GM21447 (cell line): Measurements from ENCODE around the gene L3MBTL4.

Experiments
- ATAC-seq: cut with Tn5 transposase; IDR thresholded peaks from one replicate; pipeline ENCODE4 v1.9.1; 2021; ENCODE audit not compliant: unreplicated experiment

Gene L3MBTL4

DNA sequence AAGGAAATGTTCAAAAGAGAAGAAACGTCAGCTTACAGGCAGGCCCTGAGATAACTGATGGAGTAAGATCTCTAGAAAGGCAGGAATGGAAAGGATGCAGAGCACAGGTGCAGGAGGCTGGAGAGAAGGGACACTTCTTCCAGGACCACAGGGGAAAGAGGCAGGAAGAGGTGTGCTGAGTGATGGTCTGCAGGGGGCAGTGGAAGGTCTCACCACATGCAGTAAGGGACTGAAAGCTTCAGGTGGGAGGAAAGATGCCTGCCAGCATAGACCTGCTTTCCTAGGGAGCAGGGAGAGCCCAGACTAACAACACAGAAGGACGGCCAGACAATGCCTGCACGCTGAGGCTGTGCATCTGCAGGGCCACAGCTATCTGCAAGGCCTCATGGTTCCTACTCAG is 156.8 kb downstream of the L3MBTL4 start:
- ATAC-seq: no peak

DNA sequence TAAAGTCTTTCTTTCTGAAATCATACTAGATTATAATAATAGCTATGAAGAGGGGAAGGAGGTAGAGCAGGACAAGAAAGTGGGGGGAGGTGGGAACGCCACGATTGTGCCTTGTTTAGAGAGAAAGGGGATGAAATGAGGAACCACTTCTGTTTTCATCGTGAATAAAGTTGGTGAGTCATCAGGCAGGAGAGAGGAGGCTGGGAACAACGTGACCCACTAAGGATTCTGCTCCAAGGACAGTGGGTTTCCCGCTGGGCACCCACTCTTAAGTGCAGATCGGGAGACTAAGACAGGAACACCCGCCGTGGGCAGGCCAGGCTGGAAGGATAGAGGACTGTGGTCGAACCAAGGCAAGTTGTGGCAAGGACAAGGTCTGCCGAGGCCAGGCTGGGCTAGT is 158.2 kb downstream of the L3MBTL4 start:
- no peak for ATAC-seq

DNA sequence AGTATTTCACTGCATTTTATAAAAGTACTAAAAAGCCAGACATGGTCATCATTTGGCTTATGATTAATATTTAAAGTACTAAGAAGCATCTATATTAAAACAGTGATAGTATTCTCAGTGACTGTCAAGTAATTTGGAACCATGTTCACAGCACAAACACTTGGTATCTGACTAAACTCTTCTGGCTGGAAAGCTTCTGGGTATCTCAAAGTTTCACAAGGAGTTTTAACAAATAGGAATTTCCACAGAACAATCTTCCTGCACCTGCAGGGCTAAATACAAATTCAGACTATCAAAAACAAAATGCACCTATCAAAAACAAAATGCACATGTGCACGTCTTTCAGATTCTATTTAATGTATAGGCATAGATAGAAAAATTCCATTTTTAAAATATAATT is 158.8 kb downstream of the L3MBTL4 start:
- no peak for ATAC-seq

- ATAC-seq: no peak
These were observed 159.5 kb downstream of the L3MBTL4 start for GRCh38 chr18:6255116-6255705.

- no peak for ATAC-seq
These were observed 160.3 kb downstream of the L3MBTL4 start for GRCh38 chr18:6254456-6254855.

DNA sequence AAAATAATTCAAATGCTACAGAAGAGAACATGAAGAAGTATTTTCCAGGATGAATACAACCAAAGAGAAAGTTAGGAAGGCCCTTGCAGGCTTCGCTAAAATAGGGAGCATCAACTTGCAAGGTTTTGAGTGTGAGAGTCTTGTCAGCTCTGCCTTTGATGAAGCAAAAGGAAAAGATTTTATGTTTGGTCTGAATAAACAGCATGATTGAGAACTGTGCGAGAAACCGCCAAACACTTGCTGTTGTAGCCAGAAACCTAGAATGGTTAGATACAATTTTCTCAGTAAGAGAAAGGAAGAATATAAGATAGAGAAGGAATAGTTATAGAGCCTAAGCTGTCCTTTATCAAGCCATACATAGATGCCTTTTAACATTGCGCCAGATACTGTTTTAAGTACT is 163.6 kb downstream of the L3MBTL4 start:
- ATAC-seq: no peak

DNA sequence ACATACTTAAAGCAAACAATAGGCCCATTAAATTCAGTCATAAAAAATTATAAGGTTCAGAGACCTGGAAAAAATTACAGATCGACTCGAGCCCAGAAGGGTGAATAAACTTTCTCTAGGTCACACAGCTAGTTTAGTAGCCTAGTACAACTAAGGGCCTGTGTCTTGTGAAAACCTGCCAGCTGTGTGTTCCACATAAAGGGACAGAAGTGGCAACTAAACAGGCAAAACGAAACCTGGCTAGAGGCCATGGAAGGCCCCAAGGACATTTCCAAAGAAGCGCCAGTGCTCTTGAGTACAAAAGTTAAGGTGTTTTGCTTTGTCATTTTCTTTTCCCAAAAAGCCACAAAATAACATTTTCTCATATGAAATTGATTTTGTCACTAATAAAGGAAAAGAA is 164.9 kb downstream of the L3MBTL4 start:
- no peak for ATAC-seq

- peak; percentile 93 for ATAC-seq
These were observed 165.5 kb downstream of the L3MBTL4 start for GRCh38 chr18:6249170-6249569.

DNA sequence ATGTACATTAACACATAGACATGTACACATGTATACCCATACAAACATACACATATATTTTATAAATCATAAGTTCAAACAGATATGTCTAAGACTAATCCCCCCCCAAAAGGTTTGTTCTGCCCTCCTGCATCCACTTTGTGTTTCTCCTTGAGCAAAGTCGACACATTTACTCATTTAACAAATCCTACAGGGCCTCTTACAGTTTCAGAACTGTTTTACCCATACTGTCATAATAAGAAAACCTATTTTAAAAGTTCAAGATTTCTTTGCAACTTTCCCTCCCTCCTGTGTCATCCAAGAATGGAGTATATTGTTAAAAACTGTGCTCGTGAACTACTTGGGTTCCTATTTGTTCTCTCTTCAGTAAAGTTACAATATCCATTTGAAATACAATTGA is 166.7 kb downstream of the L3MBTL4 start:
- no peak for ATAC-seq

- ATAC-seq: no peak
These were observed 172.7 kb downstream of the L3MBTL4 start for GRCh38 chr18:6242004-6242403.

DNA sequence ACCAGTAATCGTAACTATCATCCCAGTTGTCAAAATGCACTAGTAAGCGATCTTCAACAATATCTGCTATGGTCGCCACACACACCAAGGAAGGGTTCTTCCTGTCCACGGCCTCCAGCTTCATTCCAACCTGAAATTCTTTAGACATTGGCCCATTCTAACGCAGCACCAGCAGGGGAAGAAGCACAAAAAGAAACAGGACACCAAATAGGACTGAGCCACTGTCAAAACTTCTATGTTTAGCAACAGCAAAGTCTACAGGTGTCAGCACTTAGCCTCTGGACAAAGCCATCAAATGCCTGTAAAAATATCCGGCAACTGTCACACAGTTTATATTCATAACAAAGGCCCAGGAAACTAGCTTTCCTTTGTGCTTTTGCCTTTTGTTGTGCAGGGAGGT is 175.0 kb downstream of the L3MBTL4 start:
- no peak for ATAC-seq

- no peak for ATAC-seq
These were observed 178.5 kb downstream of the L3MBTL4 start for GRCh38 chr18:6236258-6236657.

GRCh38 chr18:6222271-6222670 is 192.4 kb downstream of the L3MBTL4 start:
- no peak for ATAC-seq

DNA sequence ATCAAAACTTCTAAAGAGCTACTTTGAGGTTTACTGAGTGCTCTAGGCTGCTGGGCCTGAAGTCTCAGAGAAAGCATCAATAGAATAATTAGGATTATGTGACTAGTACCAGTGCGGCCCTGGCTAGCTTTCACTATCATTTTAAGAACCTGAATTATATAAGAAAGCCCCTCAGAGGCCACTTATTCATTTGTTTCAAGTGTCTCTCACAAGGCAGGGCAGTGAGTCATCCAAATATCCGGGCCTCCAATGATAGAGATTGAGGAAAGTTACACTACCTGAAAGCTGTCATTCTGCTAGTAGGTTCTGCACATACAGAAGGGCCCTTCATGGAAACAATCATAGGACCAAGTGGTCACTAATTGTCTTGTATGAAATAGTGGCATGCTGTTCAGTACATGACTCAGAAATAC is 193.1 kb downstream of the L3MBTL4 start:
- peak; percentile 69 for ATAC-seq

- no peak for ATAC-seq
These were observed 194.6 kb downstream of the L3MBTL4 start for GRCh38 chr18:6220129-6220528.

- no peak for ATAC-seq
These were observed 195.5 kb downstream of the L3MBTL4 start for GRCh38 chr18:6219116-6219717.

DNA sequence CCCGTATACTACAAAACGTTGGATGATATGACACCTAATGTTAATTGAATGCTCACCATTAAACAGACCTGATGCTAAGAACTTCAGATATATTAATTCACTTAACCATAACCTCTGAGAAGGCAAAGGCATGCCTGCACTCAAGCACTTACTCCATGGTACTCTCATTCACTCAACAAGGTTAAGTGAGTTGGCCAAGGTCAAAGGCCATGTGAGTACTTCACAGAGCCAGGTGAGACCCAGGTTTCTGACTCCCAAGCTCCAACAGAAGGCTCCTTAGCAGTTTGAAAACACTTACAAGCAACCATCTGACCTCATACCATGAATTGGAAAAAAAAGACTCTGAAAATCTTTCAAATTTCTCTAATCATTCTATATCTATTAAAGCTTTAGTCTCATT is 198.8 kb downstream of the L3MBTL4 start:
- no peak for ATAC-seq

- ATAC-seq: no peak
These were observed 203.6 kb downstream of the L3MBTL4 start for GRCh38 chr18:6211174-6211504.

- no peak for ATAC-seq
These were observed 204.2 kb downstream of the L3MBTL4 start for GRCh38 chr18:6210349-6211173.

GRCh38 chr18:6207941-6208340 is 206.8 kb downstream of the L3MBTL4 start:
- no peak for ATAC-seq

DNA sequence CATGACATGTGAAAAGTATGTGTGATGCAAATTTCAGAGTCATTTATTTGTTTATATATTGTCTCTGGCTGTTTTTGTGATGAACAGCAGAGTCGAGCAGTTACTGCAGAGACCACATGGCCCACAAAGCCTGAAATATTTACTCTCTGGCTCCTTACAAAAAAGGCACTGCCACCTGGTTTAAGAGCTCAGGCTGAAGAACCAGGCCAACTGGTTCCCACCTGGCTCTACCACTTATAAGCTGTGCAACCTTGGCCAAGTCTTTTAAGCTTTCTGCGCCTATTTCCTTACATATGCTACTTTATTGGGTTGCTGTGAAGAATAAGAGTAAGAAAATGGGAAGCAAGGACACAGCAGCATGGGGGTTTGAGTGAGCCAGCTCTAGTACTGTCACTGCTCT is 207.6 kb downstream of the L3MBTL4 start:
- no peak for ATAC-seq

DNA sequence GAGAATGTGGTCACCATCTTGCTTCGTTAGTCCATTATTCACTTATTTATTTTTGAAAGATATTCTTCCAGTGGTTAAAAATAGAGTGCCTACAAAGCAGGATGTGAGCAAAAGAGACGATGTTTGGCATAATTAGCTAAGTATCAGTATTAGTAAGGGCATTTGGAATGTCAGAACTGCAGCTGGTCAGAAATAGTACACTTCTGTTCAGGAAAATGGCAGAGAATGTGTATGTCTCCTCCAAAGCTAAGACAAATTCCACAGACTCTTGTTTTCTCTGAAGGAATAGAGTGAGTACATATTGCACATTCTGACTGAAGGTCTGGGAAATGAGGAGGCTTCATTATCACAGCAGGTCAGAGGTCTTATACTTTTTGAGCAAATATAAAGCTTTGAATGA is 209.0 kb downstream of the L3MBTL4 start:
- ATAC-seq: no peak
